T-helper 2 cell treated with Interferon-gamma antibody and Interleukin-4, amounts not matched to agents 5 μg/mL and 100 μg/mL, for 36 hours (primary cell): ENCODE results near the gene C11orf21.

ENCODE experiments used
- DNase-seq: peaks from one replicate; pipeline ENCODE4 v3.0.0; 2021; ENCODE audit warnings: low spot score
- H3K27ac Mint-ChIP-seq: one replicate; pipeline ENCODE4 v1.8.0; 2021; ENCODE audit warnings: mild to moderate bottlenecking, mixed read lengths
- H3K27me3 Mint-ChIP-seq: one replicate; pipeline ENCODE4 v1.8.0; 2021; ENCODE audit warnings: low read depth, mixed read lengths
- H3K36me3 Mint-ChIP-seq: one replicate; pipeline ENCODE4 v1.8.0; 2021; ENCODE audit warnings: low read depth, mixed read lengths
- H3K4me1 Mint-ChIP-seq: one replicate; pipeline ENCODE4 v1.8.0; 2021; ENCODE audit warnings: low read depth, mixed read lengths
- H3K4me3 Mint-ChIP-seq: one replicate; pipeline ENCODE4 v1.8.0; 2022; ENCODE audit warnings: mild to moderate bottlenecking, moderate library complexity, mixed read lengths
- H3K9me3 Mint-ChIP-seq: one replicate; pipeline ENCODE4 v1.8.0; 2021; ENCODE audit warnings: mixed read lengths

C11orf21 gene

DNA sequence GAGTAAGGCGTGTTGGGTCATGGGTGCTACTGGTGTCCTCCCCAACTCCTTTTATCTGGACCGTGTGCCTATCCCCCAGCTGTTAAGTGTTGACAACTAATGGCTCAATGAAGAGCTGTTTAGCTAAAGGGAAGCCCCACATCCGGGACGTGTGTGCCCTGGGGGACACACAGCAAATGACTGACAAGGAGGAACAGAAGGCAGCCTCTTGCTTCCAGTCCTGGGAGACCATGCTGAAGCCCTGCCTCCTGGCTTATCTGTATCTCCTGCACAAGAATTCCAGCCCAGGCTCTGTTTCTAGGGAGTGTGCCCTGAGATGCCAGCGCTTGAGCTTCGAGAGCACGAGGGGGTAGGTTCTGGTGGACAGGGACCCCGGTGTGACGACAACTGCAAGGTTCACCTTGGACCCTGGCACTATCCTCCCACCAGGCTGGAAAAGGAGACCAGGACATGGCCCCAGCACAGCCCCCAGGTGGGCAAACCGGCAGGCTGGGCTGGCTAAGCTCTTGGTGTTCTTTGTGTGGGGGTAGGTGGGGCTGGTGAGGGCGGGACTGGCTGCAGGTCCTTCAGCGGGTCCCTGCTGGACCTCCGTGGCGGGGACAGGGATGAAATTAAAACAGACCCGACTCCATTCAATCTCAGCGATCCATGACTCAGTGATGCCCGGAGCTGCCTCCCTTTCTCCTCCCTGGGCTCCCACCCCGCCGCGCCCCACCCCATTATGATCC lies 52.4 kb downstream of the C11orf21 start:
- Mint-ChIP-seq H3K27me3 (peaks cover 12% of the 10 kb centered on the region), H3K4me1 (no peaks in the 10 kb centered on the region), H3K4me3 (no peak overlapping the region)

DNA sequence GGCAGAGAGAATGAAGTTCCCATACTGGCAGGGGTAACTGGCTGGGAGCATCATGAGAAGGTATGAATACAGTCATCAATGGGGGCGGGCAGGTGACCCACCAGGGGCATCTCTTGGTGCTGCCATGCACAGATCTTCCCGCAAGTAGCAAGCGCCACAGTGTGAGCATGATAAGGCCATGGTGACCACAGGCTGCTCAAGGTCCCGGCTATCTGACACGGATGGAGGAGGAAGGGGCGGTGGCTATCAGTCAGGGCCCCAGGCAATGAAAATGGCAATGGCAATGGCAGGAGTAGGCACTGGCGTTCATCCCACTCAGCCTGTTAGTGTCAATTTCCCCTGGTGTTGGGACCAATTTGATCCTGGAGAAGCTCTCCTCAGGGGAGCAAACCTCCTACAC lies 53.0 kb downstream of the C11orf21 start:
- H3K27me3 Mint-ChIP-seq = peaks cover 16% of the 10 kb centered on the region
- H3K9me3 Mint-ChIP-seq = no peaks in the 10 kb centered on the region
- H3K36me3 Mint-ChIP-seq = no peaks in the 10 kb centered on the region
- H3K27ac Mint-ChIP-seq = no peak overlapping the region
- no peaks in the 10 kb centered on the region for H3K4me1 Mint-ChIP-seq
- DNase-seq = no peak
- H3K4me3 Mint-ChIP-seq = no peak overlapping the region

More for the DNA sequence above, 52.4 kb downstream of the C11orf21 start:
- H3K27ac Mint-ChIP-seq = no peak overlapping the region
- no peak for DNase-seq
- H3K36me3 Mint-ChIP-seq = no peaks in the 10 kb centered on the region
- no peaks in the 10 kb centered on the region for H3K9me3 Mint-ChIP-seq

DNA sequence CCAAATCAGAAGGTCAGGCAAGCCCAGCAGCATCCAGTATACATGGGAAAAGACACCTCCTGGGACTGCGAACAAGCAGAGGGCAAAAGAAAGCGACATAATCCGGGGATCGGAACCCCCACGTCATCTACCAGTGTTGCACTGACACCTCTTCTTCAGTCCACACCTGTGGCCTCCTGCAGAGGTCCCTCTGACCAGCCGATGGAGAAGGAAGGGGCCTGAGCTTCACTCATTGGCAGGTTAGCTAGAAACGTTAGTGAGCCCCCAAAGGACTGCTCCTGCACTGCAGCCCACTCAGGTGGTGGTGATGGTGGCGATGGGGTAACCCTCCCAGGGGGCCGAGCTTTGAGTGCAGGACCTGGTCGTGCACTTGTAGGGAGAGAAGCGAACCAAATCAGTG lies 53.5 kb downstream of the C11orf21 start:
- Mint-ChIP-seq H3K4me3 (no peak overlapping the region), H3K36me3 (no peaks in the 10 kb centered on the region), H3K27me3 (peaks cover 16% of the 10 kb centered on the region), H3K4me1 (no peaks in the 10 kb centered on the region), H3K27ac (no peak overlapping the region), H3K9me3 (no peaks in the 10 kb centered on the region)
- DNase-seq = no peak

DNA sequence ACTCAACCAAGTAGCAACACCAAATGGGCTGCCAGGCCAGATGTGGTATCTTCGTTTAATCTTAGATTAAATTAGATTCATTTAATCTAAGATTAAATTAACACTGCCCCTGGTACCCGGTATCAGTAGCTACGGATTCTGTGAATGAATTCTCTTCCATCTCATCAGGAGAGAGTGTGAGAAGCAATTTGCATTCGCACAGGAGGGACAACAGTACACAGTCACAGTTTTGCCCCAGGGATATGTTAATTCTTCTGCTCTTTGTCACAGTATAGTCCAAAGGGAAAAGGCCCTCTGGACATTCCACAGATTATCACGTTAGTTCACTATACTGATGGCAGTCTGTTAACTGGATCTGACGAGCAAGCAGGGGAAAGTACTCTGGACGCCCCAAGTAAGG lies 54.2 kb downstream of the C11orf21 start:
- Mint-ChIP-seq H3K9me3 (no peaks in the 10 kb centered on the region), H3K27ac (no peak overlapping the region), H3K27me3 (peaks cover 22% of the 10 kb centered on the region), H3K36me3 (no peaks in the 10 kb centered on the region), H3K4me3 (no peak overlapping the region), H3K4me1 (no peaks in the 10 kb centered on the region)
- DNase-seq = no peak
